GM18873 (cell line): ENCODE data around the gene ZNF568.

Experiments
- ATAC-seq: cut with Tn5 transposase; IDR thresholded peaks from one replicate; pipeline ENCODE4 v1.9.1; 2021; ENCODE audit warnings: mild to moderate bottlenecking, moderate library complexity, moderate number of reproducible peaks; ENCODE audit not compliant: unreplicated experiment, low FRiP score

The ZNF568 gene

GRCh38 chr19:36997152-36997842 lies 81.2 kb downstream of the ZNF568 start:
- no peak for ATAC-seq

- ATAC-seq = no peak
Observed at GRCh38 chr19:36997843-36998235, 81.7 kb downstream of the ZNF568 start.

- ATAC-seq = no peak
Observed at GRCh38 chr19:36999313-36999712, 83.2 kb downstream of the ZNF568 start.

- ATAC-seq = no peak
Observed at GRCh38 chr19:37007587-37008220, 91.6 kb downstream of the ZNF568 start.

GRCh38 chr19:37009871-37010270 lies 93.7 kb downstream of the ZNF568 start:
- no peak for ATAC-seq

- ATAC-seq = no peak
Observed at GRCh38 chr19:37012093-37012745, 96.1 kb downstream of the ZNF568 start.

GRCh38 chr19:37014456-37014855 lies 98.3 kb downstream of the ZNF568 start:
- ATAC-seq = no peak

GRCh38 chr19:37045140-37045539 lies 129.0 kb downstream of the ZNF568 start:
- no peak for ATAC-seq
